ENCODE data around the gene HS3ST4. TPM values are rescaled to one million over a fixed set of nuclear protein-coding genes. Genes with fewer than 3 reads are reported as not detected.

The HS3ST4 gene
- total RNA-seq, 1 donor from 2014 or later = 1.2 TPM

DNA sequence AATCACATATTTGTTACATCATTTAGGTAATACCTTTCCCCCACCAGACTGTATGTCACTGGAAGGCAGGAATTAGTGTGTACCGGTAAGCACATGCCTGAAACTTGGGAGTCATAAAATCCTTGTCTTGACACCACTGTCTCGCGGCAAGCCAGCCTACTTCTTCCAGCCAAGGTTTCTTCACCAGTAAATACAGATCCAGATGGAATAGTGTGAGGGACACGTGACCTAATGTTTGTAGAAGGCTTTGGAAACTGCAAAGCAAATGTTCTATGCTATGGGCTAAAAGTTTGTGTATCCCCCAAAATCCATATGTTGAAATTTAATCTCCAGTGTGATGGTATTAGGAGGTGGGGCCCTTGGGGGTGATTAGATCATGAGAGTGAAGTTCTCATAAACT lies 126.1 kb downstream of the HS3ST4 start:
- no peaks in the 10 kb centered on the region for H3K36me3 ChIP-seq (ENCODE audit: insufficient read depth, low read length)
- FAIRE-seq (no peak), DNase-seq (ENCODE audit: low read depth) (no peak)
- no peaks in the 10 kb centered on the region for H3K27me3 ChIP-seq (ENCODE audit: insufficient read depth, low read length)
- no peak overlapping the region for H3K27ac ChIP-seq (ENCODE audit: low read depth, low read length)
- H3K9me3 Mint-ChIP-seq (ENCODE audit: unreplicated experiment) = peaks cover 2% of the 10 kb centered on the region
- no peaks in the 10 kb centered on the region for H4K20me1 ChIP-seq (ENCODE audit: insufficient read depth, low read length)
- no peaks in the 10 kb centered on the region for H3K4me1 ChIP-seq (ENCODE audit: insufficient read depth, low read length)
- H3K27ac Mint-ChIP-seq (ENCODE audit: unreplicated experiment) = no peak overlapping the region
- H3K4me2 ChIP-seq (ENCODE audit: low read length) = no peak overlapping the region
- H3K9ac ChIP-seq (ENCODE audit: low read length) = no peak overlapping the region
- no peaks in the 10 kb centered on the region for H3K36me3 Mint-ChIP-seq (ENCODE audit: low read depth, unreplicated experiment)
- no peak overlapping the region for H2AFZ ChIP-seq (ENCODE audit: low read depth, low read length)
- no peak overlapping the region for H3K4me3 ChIP-seq (ENCODE audit: insufficient read depth, low read depth, low read length)
- H3K79me2 ChIP-seq (ENCODE audit: insufficient read depth, low read length) = no peaks in the 10 kb centered on the region
- H3K9me3 ChIP-seq (ENCODE audit: insufficient read depth, low read depth, low read length) = no peaks in the 10 kb centered on the region
- H3K4me1 Mint-ChIP-seq (ENCODE audit: low read depth, unreplicated experiment) = no peaks in the 10 kb centered on the region
- H3K27me3 Mint-ChIP-seq (ENCODE audit: low read depth, unreplicated experiment) = no peaks in the 10 kb centered on the region
- TF ChIP-seq, protein P1, sequence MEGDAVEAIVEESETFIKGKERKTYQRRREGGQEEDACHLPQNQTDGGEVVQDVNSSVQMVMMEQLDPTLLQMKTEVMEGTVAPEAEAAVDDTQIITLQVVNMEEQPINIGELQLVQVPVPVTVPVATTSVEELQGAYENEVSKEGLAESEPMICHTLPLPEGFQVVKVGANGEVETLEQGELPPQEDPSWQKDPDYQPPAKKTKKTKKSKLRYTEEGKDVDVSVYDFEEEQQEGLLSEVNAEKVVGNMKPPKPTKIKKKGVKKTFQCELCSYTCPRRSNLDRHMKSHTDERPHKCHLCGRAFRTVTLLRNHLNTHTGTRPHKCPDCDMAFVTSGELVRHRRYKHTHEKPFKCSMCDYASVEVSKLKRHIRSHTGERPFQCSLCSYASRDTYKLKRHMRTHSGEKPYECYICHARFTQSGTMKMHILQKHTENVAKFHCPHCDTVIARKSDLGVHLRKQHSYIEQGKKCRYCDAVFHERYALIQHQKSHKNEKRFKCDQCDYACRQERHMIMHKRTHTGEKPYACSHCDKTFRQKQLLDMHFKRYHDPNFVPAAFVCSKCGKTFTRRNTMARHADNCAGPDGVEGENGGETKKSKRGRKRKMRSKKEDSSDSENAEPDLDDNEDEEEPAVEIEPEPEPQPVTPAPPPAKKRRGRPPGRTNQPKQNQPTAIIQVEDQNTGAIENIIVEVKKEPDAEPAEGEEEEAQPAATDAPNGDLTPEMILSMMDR (IDR thresholded peaks at IDR 0.05; ENCODE audit: insufficient read depth, low read depth, low read length) = no peak
- no peak for TF ChIP-seq EZH2 (IDR thresholded peaks at IDR 0.05; ENCODE audit: insufficient read depth, low read length)
- no peak overlapping the region for H3K4me3 Mint-ChIP-seq (ENCODE audit: unreplicated experiment)

DNA sequence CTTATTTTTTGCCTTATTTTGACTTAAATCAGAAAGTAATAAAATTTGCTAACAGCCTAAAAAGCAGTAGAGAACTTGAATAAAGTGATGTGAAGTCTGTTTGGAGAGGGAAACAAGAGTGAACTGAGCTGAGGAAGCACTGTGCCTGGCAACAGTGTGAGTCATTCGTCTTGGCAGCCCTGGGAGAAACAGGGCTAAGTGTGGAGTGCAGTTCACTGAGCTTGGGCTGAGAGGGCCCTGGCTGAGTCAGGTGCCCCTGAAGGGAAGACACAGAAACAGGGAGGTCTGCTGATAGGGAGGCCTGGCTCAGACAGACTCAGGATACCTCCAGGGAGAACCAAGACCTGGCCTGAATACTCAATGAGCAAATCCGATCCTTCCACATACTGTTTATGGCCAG lies 132.1 kb downstream of the HS3ST4 start:
- Histone ChIP-seq H3K27ac (ENCODE audit: low read depth, low read length) (no peak overlapping the region), H3K4me3 (ENCODE audit: insufficient read depth, low read depth, low read length) (no peak overlapping the region), H3K9me3 (ENCODE audit: insufficient read depth, low read depth, low read length) (no peaks in the 10 kb centered on the region), H3K4me2 (ENCODE audit: low read length) (no peak overlapping the region), H3K9ac (ENCODE audit: low read length) (no peak overlapping the region), H2AFZ (ENCODE audit: low read depth, low read length) (no peak overlapping the region), H4K20me1 (ENCODE audit: insufficient read depth, low read length) (no peaks in the 10 kb centered on the region), H3K27me3 (ENCODE audit: insufficient read depth, low read length) (no peaks in the 10 kb centered on the region), H3K36me3 (ENCODE audit: insufficient read depth, low read length) (no peaks in the 10 kb centered on the region), H3K79me2 (ENCODE audit: insufficient read depth, low read length) (no peaks in the 10 kb centered on the region), H3K4me1 (ENCODE audit: insufficient read depth, low read length) (no peaks in the 10 kb centered on the region)
- no peak overlapping the region for H3K4me3 Mint-ChIP-seq (ENCODE audit: unreplicated experiment)
- no peak for TF ChIP-seq EZH2 (IDR thresholded peaks at IDR 0.05; ENCODE audit: insufficient read depth, low read length)
- TF ChIP-seq, protein P1 (IDR thresholded peaks at IDR 0.05; ENCODE audit: insufficient read depth, low read depth, low read length) = no peak
- no peaks in the 10 kb centered on the region for H3K9me3 Mint-ChIP-seq (ENCODE audit: unreplicated experiment)
- H3K36me3 Mint-ChIP-seq (ENCODE audit: low read depth, unreplicated experiment) = no peaks in the 10 kb centered on the region
- peaks cover 2% of the 10 kb centered on the region for H3K4me1 Mint-ChIP-seq (ENCODE audit: low read depth, unreplicated experiment)
- no peak overlapping the region for H3K27ac Mint-ChIP-seq (ENCODE audit: unreplicated experiment)
- H3K27me3 Mint-ChIP-seq (ENCODE audit: low read depth, unreplicated experiment) = no peaks in the 10 kb centered on the region
- FAIRE-seq (no peak), DNase-seq (ENCODE audit: low read depth) (no peak)

DNA sequence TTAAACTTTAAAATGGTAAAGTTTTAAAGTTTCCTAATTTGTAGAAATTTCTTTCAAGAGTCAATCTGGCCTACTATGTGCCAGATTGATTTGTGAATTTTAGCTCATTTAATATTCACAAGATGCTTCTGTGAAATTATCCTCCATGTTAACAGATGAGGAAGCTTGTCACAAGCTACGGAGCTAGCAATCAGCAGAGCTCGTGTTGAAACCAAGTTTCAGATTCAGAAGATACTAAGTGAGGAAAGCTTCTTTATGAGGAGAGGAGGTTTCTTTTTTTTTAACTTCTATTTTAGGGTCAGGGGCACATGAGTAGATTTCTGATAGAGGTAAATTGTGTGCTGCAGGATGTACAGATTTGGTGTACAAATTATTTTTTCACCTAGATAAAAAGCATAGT lies 135.9 kb downstream of the HS3ST4 start:
- Histone ChIP-seq H4K20me1 (ENCODE audit: insufficient read depth, low read length) (no peaks in the 10 kb centered on the region), H3K4me1 (ENCODE audit: insufficient read depth, low read length) (no peaks in the 10 kb centered on the region), H3K79me2 (ENCODE audit: insufficient read depth, low read length) (no peaks in the 10 kb centered on the region), H3K36me3 (ENCODE audit: insufficient read depth, low read length) (no peaks in the 10 kb centered on the region), H3K9me3 (ENCODE audit: insufficient read depth, low read depth, low read length) (no peaks in the 10 kb centered on the region), H3K27me3 (ENCODE audit: insufficient read depth, low read length) (no peaks in the 10 kb centered on the region), H2AFZ (ENCODE audit: low read depth, low read length) (no peak overlapping the region), H3K4me2 (ENCODE audit: low read length) (no peak overlapping the region), H3K9ac (ENCODE audit: low read length) (no peak overlapping the region), H3K4me3 (ENCODE audit: insufficient read depth, low read depth, low read length) (no peak overlapping the region), H3K27ac (ENCODE audit: low read depth, low read length) (no peak overlapping the region)
- DNase-seq (ENCODE audit: low read depth) (no peak), FAIRE-seq (no peak)
- Mint-ChIP-seq H3K27ac (ENCODE audit: unreplicated experiment) (no peak overlapping the region), H3K9me3 (ENCODE audit: unreplicated experiment) (peaks cover 2% of the 10 kb centered on the region), H3K27me3 (ENCODE audit: low read depth, unreplicated experiment) (no peaks in the 10 kb centered on the region), H3K4me3 (ENCODE audit: unreplicated experiment) (no peak overlapping the region), H3K4me1 (ENCODE audit: low read depth, unreplicated experiment) (peaks cover 2% of the 10 kb centered on the region), H3K36me3 (ENCODE audit: low read depth, unreplicated experiment) (no peaks in the 10 kb centered on the region)
- TF ChIP-seq, protein P1 (IDR thresholded peaks at IDR 0.05; ENCODE audit: insufficient read depth, low read depth, low read length) = no peak
- no peak for TF ChIP-seq EZH2 (IDR thresholded peaks at IDR 0.05; ENCODE audit: insufficient read depth, low read length)

All from astrocyte (in vitro differentiated cells and primary cell).